Measurements from ENCODE around the gene VASN.

The VASN gene

GRCh38 chr16:4372578-4373355 is 1.1 kb downstream of the VASN start:
- DNase-seq (ENCODE audit: low read depth), result no peak

GRCh38 chr16:4373356-4373908 is 1.8 kb downstream of the VASN start:
- no peak for DNase-seq (ENCODE audit: low read depth)

- no peak for DNase-seq (ENCODE audit: low read depth)
These were observed 2.5 kb downstream of the VASN start for GRCh38 chr16:4373909-4374742.

- no peak for DNase-seq (ENCODE audit: low read depth)
These were observed 4.1 kb downstream of the VASN start for GRCh38 chr16:4375717-4376116.

GRCh38 chr16:4376126-4376892 is 4.7 kb downstream of the VASN start:
- DNase-seq (ENCODE audit: low read depth), result no peak

- DNase-seq (ENCODE audit: low read depth), result no peak
These were observed 5.4 kb downstream of the VASN start for GRCh38 chr16:4376893-4377572.

- no peak for DNase-seq (ENCODE audit: low read depth)
These were observed 6.0 kb downstream of the VASN start for GRCh38 chr16:4377573-4378154.

GRCh38 chr16:4378161-4378666 is 6.6 kb downstream of the VASN start:
- DNase-seq (ENCODE audit: low read depth), result no peak

- DNase-seq (ENCODE audit: low read depth), result no peak
These were observed 7.5 kb downstream of the VASN start for GRCh38 chr16:4378999-4379690.

- no peak for DNase-seq (ENCODE audit: low read depth)
These were observed 8.7 kb downstream of the VASN start for GRCh38 chr16:4380119-4381063.

GRCh38 chr16:4381072-4381934 is 9.7 kb downstream of the VASN start:
- DNase-seq (ENCODE audit: low read depth), result no peak

- no peak for DNase-seq (ENCODE audit: low read depth)
These were observed 10.5 kb downstream of the VASN start for GRCh38 chr16:4381935-4382794.

- DNase-seq (ENCODE audit: low read depth), result no peak
These were observed 11.2 kb downstream of the VASN start for GRCh38 chr16:4382795-4383357.

- no peak for DNase-seq (ENCODE audit: low read depth)
These were observed 12.2 kb downstream of the VASN start for GRCh38 chr16:4383591-4384444.

- DNase-seq (ENCODE audit: low read depth), result no peak
These were observed 12.9 kb downstream of the VASN start for GRCh38 chr16:4384509-4384942.

Measured in stimulated activated CD8-positive, alpha-beta memory T cell treated with anti-CD3 and anti-CD28 coated beads, Interleukin-15, amount 100 ng/mL, for 1 hour (primary cell).